Keratinocyte (primary cell): ENCODE results near the gene TPD52L1.

Experiments
- EZH2 ChIP-seq: IDR thresholded peaks from one replicate; pipeline ENCODE4 v1.6.1; 2012; ENCODE audit warnings: inconsistent platforms, mild to moderate bottlenecking, low read length, moderate library complexity
- TF ChIP-seq, protein P1 (sequence below), 3 experiments: IDR thresholded peaks in 1 of 3; conservative IDR thresholded peaks in 1 of 3; optimal IDR thresholded peaks in 1 of 3; 2 replicates in 2 of 3; 3 replicates in 1 of 3; pipeline versions ENCODE3 to v1.5.1; 2011; ENCODE audit warnings: low read length in 3 of 3, mild to moderate bottlenecking in 3 of 3, moderate library complexity in 2 of 3, control low read depth in 1 of 3, inconsistent platforms in 1 of 3; ENCODE audit not compliant: insufficient read depth in 2 of 3; ENCODE audit errors: extremely low read depth in 1 of 3

DNA sequence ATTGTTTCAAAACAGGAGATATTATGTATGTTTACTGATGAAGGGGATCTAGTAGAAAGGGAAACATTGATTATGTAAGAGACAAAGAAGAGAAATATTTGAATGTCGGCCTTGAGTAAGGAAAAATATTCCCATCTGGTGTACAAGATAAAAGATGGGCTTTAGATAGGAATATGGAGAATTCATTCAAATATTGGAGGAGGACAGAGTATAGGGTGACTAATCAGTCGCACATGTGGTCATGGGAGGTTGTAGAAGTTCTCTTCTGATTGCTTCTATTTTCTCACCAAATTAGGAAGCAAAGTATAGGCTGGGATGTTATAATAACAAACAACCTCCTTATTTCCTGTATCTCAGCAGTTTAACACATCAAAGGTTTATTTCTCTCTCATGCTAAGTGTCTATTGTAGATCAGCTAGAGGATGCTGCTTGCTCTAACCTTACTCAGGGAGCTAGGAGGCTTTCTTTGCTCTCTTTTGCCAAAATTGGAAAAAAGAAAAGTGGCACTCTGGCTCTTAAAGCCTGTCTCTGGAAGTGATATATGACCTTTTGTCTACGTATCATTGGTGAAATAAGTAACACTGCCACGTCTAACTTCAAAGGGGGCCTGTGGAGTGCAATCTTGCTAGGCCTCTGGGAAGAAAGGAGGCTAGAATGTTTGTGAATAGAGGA, 149.4 kb downstream of the TPD52L1 start:
- TF ChIP-seq, protein P1, sequence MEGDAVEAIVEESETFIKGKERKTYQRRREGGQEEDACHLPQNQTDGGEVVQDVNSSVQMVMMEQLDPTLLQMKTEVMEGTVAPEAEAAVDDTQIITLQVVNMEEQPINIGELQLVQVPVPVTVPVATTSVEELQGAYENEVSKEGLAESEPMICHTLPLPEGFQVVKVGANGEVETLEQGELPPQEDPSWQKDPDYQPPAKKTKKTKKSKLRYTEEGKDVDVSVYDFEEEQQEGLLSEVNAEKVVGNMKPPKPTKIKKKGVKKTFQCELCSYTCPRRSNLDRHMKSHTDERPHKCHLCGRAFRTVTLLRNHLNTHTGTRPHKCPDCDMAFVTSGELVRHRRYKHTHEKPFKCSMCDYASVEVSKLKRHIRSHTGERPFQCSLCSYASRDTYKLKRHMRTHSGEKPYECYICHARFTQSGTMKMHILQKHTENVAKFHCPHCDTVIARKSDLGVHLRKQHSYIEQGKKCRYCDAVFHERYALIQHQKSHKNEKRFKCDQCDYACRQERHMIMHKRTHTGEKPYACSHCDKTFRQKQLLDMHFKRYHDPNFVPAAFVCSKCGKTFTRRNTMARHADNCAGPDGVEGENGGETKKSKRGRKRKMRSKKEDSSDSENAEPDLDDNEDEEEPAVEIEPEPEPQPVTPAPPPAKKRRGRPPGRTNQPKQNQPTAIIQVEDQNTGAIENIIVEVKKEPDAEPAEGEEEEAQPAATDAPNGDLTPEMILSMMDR (optimal IDR thresholded peaks at IDR 0.05 in 1 of 3, IDR thresholded peaks at IDR 0.05 in 1 of 3, conservative IDR thresholded peaks at IDR 0.05 in 1 of 3; ENCODE audit: extremely low read depth in 1 of 3, insufficient read depth in 2 of 3, low read length in 3 of 3) = no peak
- TF ChIP-seq EZH2 = no peak
